HG02870 (cell line): ENCODE data around the gene KMT2A.

Source experiments
- ATAC-seq: cut with Tn5 transposase; IDR thresholded peaks from one replicate; pipeline ENCODE4 v1.9.1; 2021; ENCODE audit warnings: mild to moderate bottlenecking, moderate library complexity; ENCODE audit not compliant: unreplicated experiment

Gene KMT2A

DNA sequence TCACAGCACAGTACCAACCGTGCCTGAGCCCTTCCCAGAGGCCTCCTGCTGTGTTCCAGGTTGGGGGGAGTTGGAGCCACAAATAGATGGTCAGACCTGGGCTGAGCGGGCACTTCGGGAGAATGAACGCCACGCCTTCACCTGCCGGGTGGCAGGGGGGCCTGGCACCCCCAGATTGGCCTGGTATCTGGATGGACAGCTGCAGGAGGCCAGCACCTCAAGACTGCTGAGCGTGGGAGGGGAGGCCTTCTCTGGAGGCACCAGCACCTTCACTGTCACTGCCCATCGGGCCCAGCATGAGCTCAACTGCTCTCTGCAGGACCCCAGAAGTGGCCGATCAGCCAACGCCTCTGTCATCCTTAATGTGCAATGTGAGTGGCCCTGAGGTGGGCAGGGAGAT is 95.8 kb downstream of the KMT2A start:
- no peak for ATAC-seq

DNA sequence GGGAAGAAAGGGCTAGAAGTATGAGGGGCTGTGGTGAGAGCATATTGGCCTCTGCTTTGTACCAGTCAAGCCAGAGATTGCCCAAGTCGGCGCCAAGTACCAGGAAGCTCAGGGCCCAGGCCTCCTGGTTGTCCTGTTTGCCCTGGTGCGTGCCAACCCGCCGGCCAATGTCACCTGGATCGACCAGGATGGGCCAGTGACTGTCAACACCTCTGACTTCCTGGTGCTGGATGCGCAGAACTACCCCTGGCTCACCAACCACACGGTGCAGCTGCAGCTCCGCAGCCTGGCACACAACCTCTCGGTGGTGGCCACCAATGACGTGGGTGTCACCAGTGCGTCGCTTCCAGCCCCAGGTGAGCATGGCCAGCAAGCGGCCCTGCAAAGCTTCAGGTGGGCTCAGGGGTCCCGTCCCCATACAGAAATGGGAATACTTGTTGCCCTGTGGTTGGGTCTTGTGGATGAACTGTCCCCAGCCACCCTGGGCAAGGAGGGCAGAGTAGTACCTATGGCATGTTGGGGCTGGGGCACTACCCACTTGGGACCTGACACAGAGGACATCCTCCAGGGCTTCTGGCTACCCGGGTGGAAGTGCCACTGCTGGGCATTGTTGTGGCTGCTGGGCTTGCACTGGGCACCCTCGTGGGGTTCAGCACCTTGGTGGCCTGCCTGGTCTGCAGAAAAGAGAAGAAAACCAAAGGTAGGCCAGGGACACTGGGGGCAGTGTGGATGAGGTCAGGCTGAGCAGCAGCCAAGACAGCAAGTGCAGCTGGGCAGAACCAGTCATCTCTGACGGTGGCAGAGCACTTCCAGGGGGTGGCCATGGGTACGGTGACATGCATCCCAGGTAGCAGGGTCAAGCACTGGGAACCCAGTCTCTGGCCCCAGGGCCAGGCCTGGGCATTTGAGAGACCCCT is 96.8 kb downstream of the KMT2A start:
- ATAC-seq = no peak

DNA sequence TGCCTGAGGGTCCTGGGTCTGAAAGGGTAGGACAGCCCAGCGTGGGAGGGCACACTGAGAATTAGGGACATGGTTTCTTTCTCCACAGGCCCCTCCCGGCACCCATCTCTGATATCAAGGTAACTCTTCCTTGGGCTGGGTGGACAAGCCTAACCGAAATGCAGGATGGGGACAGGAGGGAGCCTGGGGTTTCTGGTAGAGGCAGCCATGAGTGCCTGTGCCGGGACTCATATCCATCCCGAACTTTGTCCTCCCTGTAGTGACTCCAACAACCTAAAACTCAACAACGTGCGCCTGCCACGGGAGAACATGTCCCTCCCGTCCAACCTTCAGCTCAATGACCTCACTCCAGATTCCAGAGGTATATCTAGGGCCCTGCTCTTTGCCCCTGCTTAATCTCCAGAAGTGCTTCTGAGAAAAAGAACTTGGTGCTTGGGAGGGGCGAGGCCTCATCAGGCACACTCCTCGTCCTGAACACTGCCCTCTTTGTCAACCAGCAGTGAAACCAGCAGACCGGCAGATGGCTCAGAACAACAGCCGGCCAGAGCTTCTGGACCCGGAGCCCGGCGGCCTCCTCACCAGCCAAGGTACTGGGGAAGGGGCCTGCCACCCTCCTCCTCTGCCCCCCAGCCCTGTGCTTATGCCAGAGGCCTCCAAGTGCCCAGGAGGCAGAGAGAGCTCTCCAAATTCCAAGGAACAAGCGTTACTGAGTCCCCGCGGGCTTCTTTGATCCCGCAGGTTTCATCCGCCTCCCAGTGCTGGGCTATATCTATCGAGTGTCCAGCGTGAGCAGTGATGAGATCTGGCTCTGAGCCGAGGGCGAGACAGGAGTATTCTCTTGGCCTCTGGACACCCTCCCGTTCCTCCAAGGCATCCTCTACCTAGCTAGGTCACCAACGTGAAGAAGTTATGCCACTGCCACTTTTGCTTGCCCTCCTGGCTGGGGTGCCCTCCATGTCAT is 97.8 kb downstream of the KMT2A start:
- no peak for ATAC-seq

DNA sequence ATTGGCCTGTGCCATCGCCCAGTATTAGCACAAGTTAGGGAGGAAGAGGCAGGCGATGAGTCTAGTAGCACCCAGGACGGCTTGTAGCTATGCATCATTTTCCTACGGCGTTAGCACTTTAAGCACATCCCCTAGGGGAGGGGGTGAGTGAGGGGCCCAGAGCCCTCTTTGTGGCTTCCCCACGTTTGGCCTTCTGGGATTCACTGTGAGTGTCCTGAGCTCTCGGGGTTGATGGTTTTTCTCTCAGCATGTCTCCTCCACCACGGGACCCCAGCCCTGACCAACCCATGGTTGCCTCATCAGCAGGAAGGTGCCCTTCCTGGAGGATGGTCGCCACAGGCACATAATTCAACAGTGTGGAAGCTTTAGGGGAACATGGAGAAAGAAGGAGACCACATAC is 99.0 kb downstream of the KMT2A start:
- ATAC-seq = no peak

DNA sequence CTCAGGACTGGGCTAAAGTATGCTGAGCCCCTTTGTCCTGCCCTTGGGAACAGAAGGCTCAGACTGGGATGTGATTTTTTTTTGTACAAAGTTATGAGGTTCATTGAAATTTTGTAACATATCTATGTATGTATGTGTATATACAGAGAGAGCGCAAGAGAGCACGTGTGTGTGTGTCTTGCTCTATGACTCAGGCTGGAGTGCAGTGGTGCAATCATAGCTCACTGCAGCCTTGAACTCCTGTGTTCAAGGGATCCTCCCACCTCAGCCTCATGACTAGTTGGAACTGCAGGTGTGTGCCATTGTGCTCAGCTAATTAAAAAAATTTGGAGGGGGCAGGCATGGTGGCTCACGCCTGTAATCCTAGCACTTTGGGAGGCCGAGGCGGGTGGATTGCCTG is 100.4 kb downstream of the KMT2A start:
- no peak for ATAC-seq

DNA sequence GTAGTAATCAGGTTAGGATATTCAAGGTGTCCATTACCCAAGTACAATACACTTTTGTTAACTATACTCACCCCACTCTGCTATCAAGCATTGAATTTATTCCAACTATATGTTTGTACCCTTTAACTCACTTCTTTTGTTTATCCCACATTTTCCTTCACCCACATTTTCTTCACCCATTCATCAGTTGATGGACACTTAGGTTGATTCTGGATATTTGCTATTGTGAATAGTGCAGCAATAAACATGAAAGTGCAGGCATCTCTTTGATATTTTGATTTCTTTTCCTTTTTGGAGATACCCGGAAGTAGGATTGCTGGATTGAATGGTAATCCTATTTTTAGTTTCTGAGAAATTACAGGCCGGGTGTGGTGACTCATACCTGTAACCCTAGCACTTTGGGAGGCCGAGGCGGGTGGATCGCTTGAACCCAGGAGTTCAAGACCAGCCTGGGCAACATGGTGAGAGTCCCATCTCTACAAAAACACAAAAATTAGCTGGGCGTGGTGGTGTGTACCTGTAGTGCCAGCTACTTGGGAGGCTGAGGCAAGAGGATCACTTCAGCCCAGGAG is 101.2 kb downstream of the KMT2A start:
- ATAC-seq = no peak

DNA sequence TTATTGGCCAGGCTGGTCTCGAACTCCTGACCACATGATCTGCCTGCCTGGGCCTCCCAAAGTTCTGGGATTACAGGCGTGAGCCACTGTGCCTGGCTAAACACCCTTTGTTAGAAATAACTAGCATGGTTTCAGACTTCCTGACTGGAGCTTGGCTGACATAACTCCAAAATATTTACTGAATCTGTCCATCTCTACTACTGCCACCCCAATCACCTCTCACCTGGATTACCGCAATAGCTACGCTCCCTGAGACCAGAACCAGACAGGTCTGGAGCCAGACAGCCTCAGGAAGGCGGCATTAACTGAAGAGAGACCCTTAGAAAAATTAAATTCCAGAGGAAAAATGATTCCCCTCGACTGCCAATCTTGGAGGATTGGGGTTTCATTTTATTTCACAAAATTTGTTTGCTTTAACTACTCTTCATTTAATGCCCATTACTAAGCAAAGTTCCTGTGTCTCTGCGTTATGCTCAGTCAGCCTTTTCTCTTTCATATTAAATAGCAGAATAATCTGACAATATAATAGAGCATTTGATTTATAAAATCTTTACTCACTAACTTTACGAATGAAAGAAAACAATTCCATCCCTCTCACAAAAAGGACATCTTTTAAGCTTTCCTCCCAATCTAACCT is 107.8 kb downstream of the KMT2A start:
- no peak for ATAC-seq

DNA sequence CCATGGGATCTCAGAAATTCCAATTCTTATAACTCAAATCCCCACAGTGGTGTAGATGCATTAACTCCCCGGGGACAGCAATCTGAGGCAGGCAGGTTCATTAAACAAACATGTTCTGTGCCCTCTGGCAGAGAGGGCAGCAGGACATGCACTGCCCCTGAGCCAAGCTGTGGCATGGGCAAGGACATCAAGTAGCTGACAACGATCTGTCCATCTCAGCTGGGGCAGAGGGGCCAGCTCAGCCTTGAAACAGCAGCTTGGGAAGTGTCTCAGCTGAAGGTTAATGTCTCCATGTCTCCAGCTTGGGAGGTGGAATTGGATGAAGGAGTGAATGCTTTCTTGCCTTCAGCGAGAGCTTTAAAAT is 108.3 kb downstream of the KMT2A start:
- no peak for ATAC-seq

DNA sequence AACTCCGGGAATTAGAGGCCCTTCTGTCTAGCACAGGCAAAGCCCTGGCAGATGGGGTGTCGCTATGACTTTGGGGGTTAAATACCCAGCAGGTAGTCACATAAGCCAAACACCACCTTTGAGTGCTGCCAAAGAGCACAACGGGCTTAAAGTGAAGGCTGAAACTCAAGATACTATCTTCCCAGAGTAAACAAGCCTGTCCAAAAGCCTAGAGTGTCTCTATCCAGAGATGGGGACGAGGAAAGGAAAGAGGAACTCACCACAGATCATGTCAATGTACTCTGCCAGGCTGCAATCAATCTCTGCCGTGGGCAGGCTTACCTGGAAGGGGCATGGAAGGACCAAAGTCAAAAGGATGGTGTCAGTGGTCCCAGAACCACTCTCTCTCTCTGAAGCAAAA is 109.2 kb downstream of the KMT2A start:
- no peak for ATAC-seq

DNA sequence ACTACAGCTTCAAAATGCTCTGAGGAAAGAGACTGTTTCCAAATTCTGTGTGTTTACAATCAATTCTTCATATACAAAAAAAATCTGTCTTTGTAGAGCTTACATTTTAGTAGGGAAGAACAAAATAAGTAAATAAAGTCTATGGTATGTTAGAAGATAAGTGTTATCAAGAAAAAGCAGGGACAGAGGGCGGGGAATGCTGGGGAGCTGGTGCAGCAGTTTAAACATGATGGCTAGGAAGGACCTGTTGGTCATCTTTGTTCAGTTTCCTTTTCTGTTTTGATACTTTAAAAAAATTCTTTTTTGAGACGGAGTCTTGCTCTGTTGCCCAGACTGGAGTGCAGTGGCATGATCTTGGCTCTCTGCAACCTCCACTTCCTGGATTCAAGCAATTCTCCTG is 110.8 kb downstream of the KMT2A start:
- no peak for ATAC-seq

DNA sequence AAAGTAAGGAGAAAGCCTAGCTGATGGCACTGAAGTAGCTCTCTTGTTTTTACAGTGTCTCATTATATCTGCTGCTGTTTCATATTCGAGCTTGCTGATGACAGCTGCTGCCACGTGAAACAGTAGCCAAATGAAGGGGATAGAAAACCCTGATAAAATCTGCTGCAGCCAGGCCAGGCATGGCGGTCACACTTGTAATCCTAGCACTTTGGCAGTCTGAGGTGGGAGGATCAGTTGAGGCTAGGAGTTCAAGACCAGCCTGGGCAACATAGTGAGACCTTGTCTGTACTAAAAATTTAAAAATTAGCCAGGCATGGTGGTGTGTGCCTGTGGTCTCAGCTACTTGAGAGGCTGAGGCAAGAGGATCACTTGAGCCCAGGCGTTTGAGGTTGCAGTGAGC is 116.0 kb downstream of the KMT2A start:
- ATAC-seq = no peak

DNA sequence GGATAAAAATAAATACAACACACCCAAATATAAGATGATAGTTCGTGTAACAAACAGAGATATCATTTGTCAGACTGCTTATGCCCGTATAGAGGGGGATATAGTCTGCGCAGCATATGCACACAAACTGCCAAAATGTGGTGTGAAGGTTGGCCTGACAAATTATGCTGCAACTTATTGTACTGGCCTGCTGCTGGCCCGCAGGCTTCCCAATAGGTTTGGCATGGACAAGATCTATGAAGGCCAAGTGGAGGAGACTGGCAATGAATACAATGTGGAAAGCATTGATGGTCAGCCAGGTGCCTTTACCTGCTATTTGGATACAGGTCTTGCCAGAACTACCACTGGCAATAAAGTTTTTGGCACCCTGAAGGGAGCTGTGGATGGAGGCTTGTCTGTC is 124.5 kb downstream of the KMT2A start:
- no peak for ATAC-seq

DNA sequence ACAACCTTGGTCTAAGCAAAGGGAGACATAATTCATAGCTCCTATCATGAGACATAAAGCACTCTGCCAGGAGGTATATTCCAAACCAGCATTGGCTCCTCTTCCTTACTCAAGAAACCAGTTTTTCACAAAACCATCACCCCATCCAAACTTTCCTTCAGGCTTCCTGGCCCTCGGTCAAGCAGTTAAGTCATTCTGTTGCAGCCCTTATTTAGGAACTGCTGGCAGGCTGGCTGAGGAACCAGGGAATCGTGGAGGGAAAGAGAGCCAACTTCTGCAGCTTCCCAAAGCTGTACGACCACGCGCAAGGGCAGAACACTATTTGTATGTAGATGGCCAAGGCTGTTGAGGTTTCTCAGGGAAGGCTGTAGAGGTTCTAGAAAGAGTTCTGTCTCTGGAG is 128.8 kb downstream of the KMT2A start:
- no peak for ATAC-seq

DNA sequence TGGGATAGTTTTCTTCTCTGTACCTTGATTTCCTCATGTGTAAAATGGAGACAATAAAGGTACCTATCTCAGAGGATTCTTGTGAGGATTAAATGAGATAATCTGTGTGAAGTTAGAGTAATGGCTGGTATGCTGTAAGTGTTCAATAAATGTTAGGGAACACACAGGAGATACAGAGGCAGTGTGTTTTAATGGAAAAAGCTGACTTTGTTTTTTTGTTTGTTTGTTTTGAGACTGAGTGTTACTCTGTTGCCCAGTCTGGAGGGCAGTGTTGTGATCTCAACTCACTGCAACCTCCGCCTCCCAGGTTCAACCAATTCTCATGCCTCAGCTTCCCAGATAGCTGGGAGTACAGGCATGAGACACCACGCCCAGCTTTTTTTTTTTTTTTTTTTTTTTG is 133.4 kb downstream of the KMT2A start:
- no peak for ATAC-seq

DNA sequence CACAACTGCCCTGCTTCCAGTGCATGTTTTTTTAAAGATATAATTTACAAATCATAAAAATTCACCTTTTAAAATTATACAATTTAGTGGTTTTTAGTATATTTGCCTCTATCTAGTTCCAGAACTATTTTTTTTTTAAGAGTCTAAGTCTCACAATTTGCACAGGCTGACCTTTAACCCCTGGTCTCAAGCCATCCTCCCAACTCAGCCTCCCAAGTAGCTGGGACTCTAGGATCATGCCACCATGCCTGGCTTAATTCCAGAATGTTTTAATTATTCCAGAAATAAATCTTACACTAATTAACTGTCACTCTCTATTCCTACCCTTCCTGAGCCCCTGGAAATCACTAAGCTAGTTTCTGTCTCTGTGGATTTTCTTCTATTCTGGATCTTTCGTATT is 134.5 kb downstream of the KMT2A start:
- ATAC-seq = no peak

DNA sequence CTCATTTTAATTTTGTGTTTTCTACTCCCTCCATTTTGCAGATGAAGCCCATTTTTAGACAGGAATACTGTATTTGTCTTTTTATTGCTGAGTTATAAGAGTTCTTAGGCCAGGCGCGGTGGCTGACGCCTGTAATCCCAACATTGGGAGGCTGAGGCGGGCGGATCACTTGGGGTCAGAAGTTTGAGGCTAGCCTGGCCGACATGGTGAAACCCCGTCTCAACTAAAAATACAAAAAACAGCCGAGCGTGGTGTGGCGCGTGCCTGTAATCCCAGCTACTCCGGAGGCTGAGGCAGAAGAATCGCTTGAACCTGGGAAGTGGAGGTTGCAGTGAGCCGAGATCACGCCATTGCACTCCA is 135.4 kb downstream of the KMT2A start:
- peak; percentile 12 for ATAC-seq

DNA sequence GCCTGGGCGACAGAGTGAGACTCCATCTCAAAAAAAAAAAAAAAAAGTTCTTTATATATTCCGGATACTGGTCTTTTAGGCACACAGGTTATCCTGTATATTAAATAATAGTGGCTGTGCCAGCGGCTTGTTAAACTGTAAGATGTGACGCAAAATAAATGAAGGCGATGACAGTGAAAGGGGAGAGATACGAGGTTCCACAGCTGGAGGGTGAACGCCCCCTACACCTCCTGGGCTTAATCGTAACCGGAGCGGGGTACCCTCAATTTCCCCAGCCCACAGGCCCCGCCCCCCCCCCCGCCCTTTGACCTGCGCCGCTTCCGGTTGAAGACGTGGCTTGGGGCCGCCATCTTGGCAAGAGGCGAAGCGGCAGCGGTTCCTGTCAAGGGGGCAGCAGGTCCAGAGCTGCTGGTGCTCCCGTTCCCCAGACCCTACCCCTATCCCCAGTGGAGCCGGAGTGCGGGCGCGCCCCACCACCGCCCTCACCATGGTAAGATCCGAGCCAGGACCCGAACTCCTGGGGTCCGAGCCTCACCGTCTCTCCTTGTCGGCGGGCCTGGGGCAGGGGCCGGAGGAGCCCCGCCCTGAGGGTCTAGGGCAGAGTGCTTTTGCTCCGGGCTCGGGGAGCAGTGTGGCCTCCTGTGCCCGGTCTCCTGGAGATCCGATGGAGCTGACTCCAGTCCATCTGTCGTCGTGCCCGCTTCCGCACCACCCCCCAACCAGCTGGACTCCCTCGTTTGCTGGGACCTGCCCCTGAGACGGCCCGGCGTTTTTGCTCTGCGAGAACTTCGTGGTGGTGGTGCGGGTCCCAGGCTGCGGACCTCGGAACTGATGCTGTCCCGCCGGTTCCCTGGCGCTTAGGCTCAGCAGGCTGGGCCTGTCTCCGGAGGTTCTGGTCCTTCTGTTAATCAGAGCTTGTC is 136.0 kb downstream of the KMT2A start, which contains the start of gene ARCN1:
Gene ARCN1, plus strand, starts transcription at position 349 of the 920 bp plus-strand sequence. Its CDS starts 139 bp downstream, at position 488.
- ATAC-seq = peak; percentile 51

DNA sequence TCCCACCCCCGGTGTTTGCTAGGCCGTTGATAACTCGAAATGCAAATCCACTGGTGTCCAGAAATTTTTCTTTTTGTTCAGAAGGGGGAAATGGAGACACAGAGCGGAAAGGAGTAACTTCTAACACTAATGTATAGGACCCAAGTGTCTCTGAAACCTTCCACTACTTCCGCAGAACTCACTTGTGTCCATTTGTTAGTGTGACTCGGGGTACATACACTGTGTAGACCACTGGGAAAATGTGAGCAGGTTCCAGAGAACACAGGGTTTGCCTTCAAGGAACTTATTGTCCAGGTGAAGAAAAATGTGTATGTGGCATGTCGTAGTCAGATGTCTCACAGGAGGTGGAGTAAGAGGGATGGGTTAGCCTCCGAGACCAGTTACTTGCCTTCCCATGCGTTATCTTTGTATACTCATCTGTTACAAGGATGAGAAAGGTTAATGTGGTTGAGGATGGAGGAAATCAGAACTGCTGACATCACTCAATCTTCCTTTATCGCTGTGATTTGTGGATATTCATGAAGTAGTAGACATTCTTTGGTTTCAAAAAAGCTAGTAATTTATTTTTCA is 136.8 kb downstream of the KMT2A start:
- ATAC-seq = peak; percentile 34

DNA sequence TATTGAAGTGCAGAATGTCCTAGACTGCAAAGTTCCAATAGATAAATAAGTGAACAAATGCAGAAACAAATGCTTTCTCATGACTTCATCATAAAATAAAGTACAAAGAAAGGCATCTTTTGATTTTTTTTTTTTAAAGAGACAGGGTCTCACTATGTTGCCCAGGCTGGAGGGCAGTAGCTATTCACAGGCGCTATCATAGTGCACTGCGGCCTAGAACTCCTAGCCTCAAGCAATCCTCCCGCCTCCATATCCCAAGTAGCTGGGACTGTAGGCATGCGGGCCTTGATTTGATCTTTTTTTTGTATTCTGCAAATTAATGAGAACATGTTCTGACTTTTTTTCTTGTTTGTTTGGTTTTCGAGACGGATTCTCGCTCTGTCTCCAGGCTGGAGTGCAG is 138.3 kb downstream of the KMT2A start:
- no peak for ATAC-seq
